Choroid plexus epithelial cell (primary cell): ENCODE measurements around the gene CROCC2.

Source experiments
- DNase-seq: peaks from one replicate; pipeline ENCODE4 v3.0.0-alpha.2; 2010; ENCODE audit warnings: low read depth
- H3K4me3 ChIP-seq: 2 replicates; pipeline ENCODE4 v1.5.1; 2011; ENCODE audit warnings: low read depth, mild to moderate bottlenecking, control low read depth, low read length, moderate library complexity
- TF ChIP-seq, protein P1 (sequence below): conservative IDR thresholded peaks from 2 replicates; pipeline ENCODE4 v1.5.1; 2011; ENCODE audit warnings: low read depth, mild to moderate bottlenecking, control low read depth, inconsistent platforms, low read length, moderate library complexity

The CROCC2 gene

GRCh38 chr2:240893363-240893844, 12.7 kb upstream of the CROCC2 start:
- no peak overlapping the region for H3K4me3 ChIP-seq
- DNase-seq, result no peak
- TF ChIP-seq, protein P1, sequence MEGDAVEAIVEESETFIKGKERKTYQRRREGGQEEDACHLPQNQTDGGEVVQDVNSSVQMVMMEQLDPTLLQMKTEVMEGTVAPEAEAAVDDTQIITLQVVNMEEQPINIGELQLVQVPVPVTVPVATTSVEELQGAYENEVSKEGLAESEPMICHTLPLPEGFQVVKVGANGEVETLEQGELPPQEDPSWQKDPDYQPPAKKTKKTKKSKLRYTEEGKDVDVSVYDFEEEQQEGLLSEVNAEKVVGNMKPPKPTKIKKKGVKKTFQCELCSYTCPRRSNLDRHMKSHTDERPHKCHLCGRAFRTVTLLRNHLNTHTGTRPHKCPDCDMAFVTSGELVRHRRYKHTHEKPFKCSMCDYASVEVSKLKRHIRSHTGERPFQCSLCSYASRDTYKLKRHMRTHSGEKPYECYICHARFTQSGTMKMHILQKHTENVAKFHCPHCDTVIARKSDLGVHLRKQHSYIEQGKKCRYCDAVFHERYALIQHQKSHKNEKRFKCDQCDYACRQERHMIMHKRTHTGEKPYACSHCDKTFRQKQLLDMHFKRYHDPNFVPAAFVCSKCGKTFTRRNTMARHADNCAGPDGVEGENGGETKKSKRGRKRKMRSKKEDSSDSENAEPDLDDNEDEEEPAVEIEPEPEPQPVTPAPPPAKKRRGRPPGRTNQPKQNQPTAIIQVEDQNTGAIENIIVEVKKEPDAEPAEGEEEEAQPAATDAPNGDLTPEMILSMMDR, result no peak

GRCh38 chr2:240894006-240894405, 12.1 kb upstream of the CROCC2 start:
- TF ChIP-seq, protein P1, result no peak
- H3K4me3 ChIP-seq, result no peak overlapping the region
- DNase-seq, result no peak

- no peak for DNase-seq
- TF ChIP-seq, protein P1, result no peak
- no peak overlapping the region for H3K4me3 ChIP-seq
These were observed 11.1 kb upstream of the CROCC2 start for GRCh38 chr2:240894836-240895558.

- no peak within 1 kb of the TSS for H3K4me3 ChIP-seq
- no peak for DNase-seq
- TF ChIP-seq, protein P1, result no peak
These were observed 10.3 kb upstream of the CROCC2 start, which contains the start of gene MAB21L4 for GRCh38 chr2:240895656-240896388. TSS of gene MAB21L4 (minus strand) at chr2:240896156. CDS start at chr2:240895997, 159 bp downstream.

DNA sequence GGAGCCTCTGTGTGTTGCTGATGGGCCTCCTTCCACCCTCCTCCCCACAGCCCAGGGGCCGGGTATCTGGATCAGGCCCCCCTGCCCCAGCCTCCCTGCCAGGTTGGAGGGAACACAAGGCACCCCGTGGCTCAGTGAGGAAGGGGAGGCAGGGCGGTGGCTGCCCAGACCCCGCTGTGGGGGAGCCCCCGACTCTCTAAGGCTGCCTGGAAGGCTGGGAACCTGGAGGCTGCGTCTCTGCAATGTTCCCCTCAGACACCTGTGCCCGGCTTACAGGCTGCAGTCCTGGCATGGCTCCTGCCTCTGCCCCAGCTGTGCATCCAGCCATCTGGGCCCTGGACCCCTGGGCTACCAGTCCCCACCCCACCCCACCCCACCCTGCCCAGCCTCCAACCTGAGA, 9.7 kb upstream of the CROCC2 start:
- TF ChIP-seq, protein P1, result no peak
- no peak for DNase-seq

DNA sequence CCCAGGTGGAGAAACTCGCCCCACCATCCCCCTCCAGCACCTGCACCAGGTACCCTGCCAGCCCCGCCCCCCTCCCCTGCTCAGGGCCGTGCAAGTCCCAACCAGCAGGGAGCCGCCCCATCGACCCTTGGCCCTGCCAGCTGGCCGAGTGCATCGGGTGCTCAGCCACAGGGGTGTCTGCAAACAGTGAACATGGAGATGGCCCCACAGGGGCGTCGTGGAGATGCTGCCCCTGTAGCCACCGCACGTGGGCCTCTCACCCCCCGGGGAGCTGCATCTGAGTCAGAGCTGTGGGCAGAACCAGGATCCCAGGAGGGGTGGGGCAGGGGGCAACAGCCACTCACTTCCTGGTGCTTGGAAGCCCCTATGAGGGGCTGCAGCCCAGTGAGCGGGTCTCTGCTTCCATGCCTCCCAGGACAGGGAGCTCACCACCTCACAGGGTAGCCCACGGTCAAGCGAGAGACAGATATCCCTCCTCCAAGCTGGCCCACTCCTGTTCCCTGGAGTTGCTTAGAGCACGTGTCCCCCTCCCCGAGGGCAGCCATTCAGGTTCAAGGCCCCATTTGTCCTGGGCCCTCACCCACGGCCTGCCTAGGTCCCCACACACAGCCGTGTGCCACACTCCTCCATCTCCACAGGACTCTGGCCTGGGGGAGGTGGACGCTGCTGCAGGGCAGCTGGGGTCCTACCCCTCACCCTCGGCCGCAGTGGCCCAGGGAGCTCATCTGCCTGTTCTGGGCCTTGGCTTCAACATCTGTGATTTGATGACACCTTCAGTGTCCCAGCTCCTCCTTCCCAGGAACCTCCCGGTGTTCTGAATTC, 9.1 kb upstream of the CROCC2 start:
- TF ChIP-seq, protein P1, result no peak
- H3K4me3 ChIP-seq, result no peak overlapping the region
- no peak for DNase-seq

More for the DNA sequence above, 9.7 kb upstream of the CROCC2 start:
- no peak overlapping the region for H3K4me3 ChIP-seq
